Measurements from ENCODE around the gene DGKA. TPM values are rescaled to one million over a fixed set of nuclear protein-coding genes. Genes with fewer than 3 reads are reported as not detected.
"Not testable (repeated sequence)": the region's sequence is repeated elsewhere in the genome, so short reads cannot be mapped to it uniquely, and the experiment has no call there.

The DGKA gene
- total and polyA plus RNA-seq, 2 of the 4 experiments (the other 2 are of a cell fraction): 71.9 to 75.1 TPM

DNA sequence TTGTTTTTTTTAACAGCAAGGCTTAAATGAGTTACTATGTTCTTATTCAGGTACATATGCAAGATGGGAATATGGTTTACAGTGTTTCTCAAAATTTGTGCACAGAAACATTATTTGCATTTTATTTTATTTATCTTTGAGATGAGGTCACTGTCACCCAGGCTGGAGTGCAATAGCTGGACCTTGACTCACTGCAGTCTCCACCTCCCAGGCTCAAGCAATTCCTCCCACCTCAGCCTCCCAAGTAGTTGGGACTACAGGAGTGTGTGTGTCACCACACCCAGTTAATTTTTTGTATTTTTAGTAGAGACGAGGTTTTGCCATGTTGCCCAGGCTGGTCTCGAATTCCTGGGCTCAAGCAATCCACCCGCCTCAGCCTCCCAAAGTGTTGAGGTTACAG lies 11.9 kb upstream of the DGKA start:
- H2BK120ac ChIP-seq (ENCODE audit: low read depth, low read length); H2AFZ ChIP-seq (replicated peaks; ENCODE audit: low read length, poor library complexity); H3K14ac ChIP-seq (replicated peaks; ENCODE audit: low read depth, low read length); H3K4me1 ChIP-seq (ENCODE audit: control insufficient read depth, insufficient read depth, low read length); H3K27me3 ChIP-seq (ENCODE audit: control insufficient read depth, insufficient read depth, low read length); H3K4me2 ChIP-seq (ENCODE audit: low read depth, low read length); H3K4ac ChIP-seq (ENCODE audit: low read depth, low read length); H2BK15ac ChIP-seq (ENCODE audit: low read depth, low read length); POLR2A ChIA-PET (ENCODE audit: unreplicated experiment); H2AK5ac ChIP-seq (ENCODE audit: low read depth, low read length); H2AK9ac ChIP-seq (replicated peaks; ENCODE audit: low read depth, low read length, poor library complexity); H3K23ac ChIP-seq (ENCODE audit: low read depth, low read length); H4K5ac ChIP-seq (ENCODE audit: low read depth, low read length); dilution Hi-C loops (cut with HindIII; ENCODE audit: low sequenced_read_pairs, unreplicated experiment); in situ Hi-C loops (cut with MboI; ENCODE audit: low sequenced_read_pairs); H3K18ac ChIP-seq (ENCODE audit: low read depth, low read length); H3K27ac ChIP-seq (ENCODE audit: insufficient read depth, low read length); H4K20me1 ChIP-seq (ENCODE audit: insufficient read depth, low read length); H4K91ac ChIP-seq (ENCODE audit: insufficient read depth, low read depth, low read length); H3K4me3 ChIP-seq (ENCODE audit: insufficient read depth, low read depth, low read length); H3K9me3 ChIP-seq (ENCODE audit: control insufficient read depth, insufficient read depth, low read length); CTCF ChIA-PET; H3K9ac ChIP-seq (ENCODE audit: low read depth, low read length); H4K8ac ChIP-seq (ENCODE audit: low read depth in 2 of 2, low read length in 2 of 2); H3K56ac ChIP-seq (ENCODE audit: extremely low read depth, insufficient read depth, low read length); BruUV-seq (replicated peaks); H2BK20ac ChIP-seq (ENCODE audit: low read depth, low read length); H3K36me3 ChIP-seq (ENCODE audit: control insufficient read depth, insufficient read depth, low read length): not testable (repeated sequence)
- TF ChIP-seq CEBPB (IDR thresholded peaks at IDR 0.05; ENCODE audit: low read depth, low read length): peak; percentile 38; the same call in 1 of the 2 replicates
- ATAC-seq (ENCODE audit: low read depth) (peak; percentile 88), DNase-seq (peak; percentile 69)
- WGBS, 2 experiments (ENCODE audit: extremely low coverage in 2 of 2, insufficient read length in 1 of 2): no CpG with 5 or more reads among the region's 3 CpGs
- intact Hi-C loops (cut with micrococcal nuclease): loop anchor here (10.0 kb wide), 1 partner anchor 1486 kb away; no protein-coding TSS in a partner anchor
- Histone ChIP-seq H2BK5ac (ENCODE audit: low read depth, low read length, poor library complexity, severe bottlenecking) (peak overlapping the region; percentile 5), H3K9me1 (ENCODE audit: insufficient read depth, low read length) (peaks cover 14% of the 10 kb centered on the region; the same call in 1 of the 2 replicates), H3K79me1 (ENCODE audit: low read depth in 1 of 2, low read length in 2 of 2) (peaks cover 33 to 70% of the 10 kb centered on the region in 2 experiments)

Measured in IMR-90 (cell line).